NCI-H2227 treated with DMSO at 0.1 percent for 48 hours (cell line): ENCODE data around the gene PPP1R27.

Experiments
- DNase-seq: peaks from one replicate; lab custom pipeline; 2025; lab: John Stamatoyannopoulos, UW

Gene PPP1R27

GRCh38 chr17:81804559-81805399, 30.1 kb downstream of the PPP1R27 start:
- DNase-seq: no peak

GRCh38 chr17:81803728-81804558, 30.9 kb downstream of the PPP1R27 start, which contains the start of gene GCGR:
Gene GCGR, plus strand, starts transcription at chr17:81804150. Its CDS starts 4,869 bp downstream, at chr17:81809019.
- DNase-seq: no peak

GRCh38 chr17:81802856-81803643, 31.8 kb downstream of the PPP1R27 start:
- DNase-seq: no peak

GRCh38 chr17:81802048-81802758, 32.6 kb downstream of the PPP1R27 start:
- no peak for DNase-seq

GRCh38 chr17:81801327-81801726, 33.5 kb downstream of the PPP1R27 start:
- DNase-seq: no peak

GRCh38 chr17:81794509-81794908, 40.3 kb downstream of the PPP1R27 start:
- DNase-seq: no peak

GRCh38 chr17:81794074-81794476, 40.8 kb downstream of the PPP1R27 start:
- no peak for DNase-seq

- DNase-seq: no peak
Measured at GRCh38 chr17:81792675-81793615, 41.9 kb downstream of the PPP1R27 start.
